Measurements from ENCODE around the gene GPR3. TPM values are rescaled to one million over a fixed set of nuclear protein-coding genes. Genes with fewer than 3 reads are reported as not detected.

The GPR3 gene, protein sequence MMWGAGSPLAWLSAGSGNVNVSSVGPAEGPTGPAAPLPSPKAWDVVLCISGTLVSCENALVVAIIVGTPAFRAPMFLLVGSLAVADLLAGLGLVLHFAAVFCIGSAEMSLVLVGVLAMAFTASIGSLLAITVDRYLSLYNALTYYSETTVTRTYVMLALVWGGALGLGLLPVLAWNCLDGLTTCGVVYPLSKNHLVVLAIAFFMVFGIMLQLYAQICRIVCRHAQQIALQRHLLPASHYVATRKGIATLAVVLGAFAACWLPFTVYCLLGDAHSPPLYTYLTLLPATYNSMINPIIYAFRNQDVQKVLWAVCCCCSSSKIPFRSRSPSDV
- total RNA-seq, result 0.71 TPM

DNA sequence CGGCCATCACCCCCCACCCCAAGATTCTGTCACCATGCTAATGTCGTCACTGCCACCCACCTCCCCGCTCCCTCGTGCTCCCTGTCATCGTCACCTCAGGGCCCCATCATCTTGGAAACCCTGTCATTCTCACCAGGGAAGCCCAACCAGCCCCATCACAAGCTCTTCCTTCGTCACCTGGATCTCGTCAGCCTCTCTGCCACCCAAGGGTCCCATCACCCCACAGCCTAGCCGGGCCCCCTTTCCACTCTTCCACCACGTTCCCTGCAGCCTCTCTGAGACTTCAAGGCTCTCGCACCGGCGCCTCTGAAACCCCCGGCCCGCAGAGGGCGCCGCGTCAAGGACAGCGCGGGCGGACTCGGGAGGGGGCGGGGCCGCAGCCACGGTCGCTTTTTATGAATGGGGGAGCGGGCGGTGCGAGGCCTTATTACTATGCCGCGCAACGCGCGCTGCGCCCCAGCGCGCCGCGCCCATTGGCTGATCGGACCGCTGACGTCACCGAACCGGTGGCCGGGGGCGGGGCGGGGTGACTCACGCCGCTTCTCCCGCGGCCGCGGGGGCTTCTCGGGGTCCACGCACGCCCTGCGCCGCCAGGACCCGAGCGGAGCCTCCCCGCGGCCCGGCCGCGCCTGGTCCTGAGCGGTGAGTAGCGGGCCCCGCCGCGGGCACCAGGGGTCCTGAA lies at the start of gene GPR3:
TSS of gene GPR3 (plus strand) at position 527 of the 682 bp plus-strand sequence. CDS start 1,177 bp downstream, outside the sequence.
- intact Hi-C loops (cut with DNase I), result loop anchor here (5.0 kb wide), 2 partner anchors 35 to 90 kb away; no protein-coding TSS in a partner anchor

DNA sequence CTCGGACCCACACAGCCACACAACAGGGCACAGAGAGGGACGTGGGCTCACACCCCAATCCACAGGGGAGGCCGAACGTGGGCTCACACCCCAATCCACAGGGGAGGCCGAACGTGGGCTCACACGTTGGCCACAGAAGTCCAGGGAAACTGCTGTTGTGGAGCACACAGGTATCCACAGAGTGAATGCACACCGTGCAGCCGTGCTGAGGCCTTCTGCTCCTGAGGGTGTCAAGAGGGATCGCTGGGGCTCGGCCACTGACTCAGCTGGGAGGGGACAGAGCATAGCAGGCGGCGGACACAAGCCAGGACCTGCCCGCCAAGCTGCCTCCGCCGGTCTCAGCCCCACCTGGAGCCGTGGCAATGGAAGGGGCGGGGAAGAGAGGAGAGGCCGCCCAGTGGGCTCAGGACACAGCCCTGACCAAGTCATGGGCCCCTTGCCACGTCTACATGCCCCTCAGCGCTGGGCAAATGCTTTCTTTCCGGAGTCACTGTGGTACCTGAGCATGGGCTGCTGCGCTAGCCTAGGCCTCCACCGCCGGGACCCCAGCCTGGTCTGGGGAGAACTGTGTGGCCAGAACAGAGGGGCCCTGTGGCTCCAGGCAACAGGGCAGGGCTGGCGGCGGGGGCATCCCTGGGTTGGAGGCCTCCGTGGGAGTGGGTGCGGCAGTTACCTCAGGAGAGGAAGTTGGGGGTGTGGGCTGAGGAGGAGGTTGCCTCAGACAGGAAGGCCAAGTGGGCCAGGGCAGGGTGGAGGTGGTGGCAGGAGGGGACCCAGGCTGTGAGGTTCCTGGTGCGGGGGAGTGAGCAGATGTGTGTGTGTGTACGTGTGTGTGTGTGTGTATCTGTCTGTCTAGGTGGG lies 49.4 kb upstream of the GPR3 start:
- DNase-seq (ENCODE audit: low spot score) (no peak), ATAC-seq (peak; percentile 13)
- intact Hi-C loops (cut with DNase I), result no loop called here

More for the DNA sequence above, at the start of gene GPR3:
- peak; percentile 92 for DNase-seq (ENCODE audit: low spot score)
- ATAC-seq, result peak; percentile 90

DNA sequence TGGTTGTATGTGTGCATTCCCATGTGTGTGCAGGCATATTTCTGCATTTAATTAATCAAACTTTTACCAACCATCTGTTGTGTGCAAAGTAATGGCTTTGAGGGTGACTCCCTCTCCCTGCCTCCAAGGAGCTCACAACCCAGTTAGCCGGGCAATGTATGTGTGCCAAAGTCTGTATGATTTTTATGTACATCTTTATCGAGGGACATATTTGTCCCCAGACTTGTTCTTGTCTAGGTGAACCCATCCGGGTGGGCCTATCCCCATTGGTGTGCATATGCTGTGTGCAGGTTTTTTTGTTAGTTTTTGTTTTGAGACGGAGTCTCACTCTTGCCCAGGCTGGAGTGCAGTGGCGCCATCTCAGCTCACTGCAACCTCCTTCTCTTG lies 48.8 kb upstream of the GPR3 start:
- intact Hi-C loops (cut with DNase I), result no loop called here
- no peak for ATAC-seq
- no peak for DNase-seq (ENCODE audit: low spot score)

DNA sequence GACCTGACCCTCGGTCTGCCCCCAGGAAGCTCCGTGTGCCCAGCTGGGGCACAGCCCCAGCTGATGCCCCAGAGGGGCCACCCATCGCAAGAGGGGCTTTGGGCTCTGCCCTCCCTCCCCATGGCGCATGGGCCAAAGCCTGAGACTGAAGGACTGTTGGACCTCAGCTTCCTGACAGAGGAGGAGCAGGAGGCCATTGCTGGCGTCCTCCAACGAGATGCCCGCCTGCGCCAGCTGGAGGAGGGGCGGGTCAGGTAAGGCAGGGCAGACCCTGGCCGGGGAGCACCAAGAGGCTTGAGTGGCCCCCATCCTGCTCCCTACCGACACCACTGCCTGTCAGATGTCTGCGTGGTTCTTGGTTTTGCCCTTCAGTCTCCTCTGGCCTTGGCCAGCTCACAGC lies 47.1 kb upstream of the GPR3 start:
- DNase-seq (ENCODE audit: low spot score) (no peak), ATAC-seq (no peak)
- intact Hi-C loops (cut with DNase I), result no loop called here

DNA sequence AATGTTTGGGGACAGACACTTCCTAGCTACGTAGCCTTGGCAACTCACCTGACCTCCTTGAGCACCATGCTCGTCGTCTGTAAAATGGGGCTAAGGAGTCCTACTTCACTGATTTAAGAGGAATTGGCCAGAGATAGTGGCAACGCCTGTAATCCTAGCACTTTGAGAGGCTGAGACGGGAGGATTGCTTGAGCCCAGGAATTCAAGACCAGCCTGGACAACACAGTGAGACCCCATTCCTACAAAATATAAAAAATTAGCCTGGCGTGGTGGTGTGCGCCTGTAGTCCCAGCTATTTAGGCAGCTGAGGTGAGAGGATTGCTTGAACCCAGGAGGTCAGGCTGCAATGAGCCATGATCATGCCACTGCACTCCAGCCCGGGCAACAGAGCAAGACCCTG lies 46.1 kb upstream of the GPR3 start:
- no peak for ATAC-seq
- no peak for DNase-seq (ENCODE audit: low spot score)
- intact Hi-C loops (cut with DNase I), result no loop called here

DNA sequence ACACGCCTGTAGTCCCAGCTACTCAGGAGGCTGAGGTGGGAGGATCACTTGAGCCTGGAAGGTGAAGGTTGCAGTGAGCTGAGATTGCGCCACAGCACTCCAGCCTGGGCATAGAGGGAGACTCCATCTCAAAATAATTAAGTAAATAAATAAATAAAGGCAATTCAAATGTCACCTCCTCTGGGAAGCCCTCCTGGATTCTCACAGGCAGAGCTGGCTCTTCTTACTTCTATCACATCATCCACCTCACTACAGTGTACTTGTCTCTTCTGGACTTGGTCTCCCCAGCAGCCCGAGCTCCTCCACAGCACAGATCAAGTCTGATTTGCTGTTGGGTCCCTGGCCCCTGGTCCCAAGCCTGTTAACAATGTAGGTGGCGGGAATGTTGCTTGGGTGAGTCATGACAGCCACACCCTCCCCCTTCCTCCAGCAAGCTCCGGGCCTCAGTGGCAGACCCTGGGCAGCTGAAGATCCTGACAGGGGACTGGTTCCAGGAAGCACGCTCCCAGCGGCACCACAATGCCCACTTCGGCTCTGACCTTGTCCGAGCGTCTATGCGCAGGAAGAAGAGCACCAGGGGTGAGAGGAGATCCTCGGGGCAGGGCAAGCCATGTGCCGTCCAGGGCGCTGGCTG lies 45.3 kb upstream of the GPR3 start:
- intact Hi-C loops (cut with DNase I), result no loop called here
- no peak for ATAC-seq
- no peak for DNase-seq (ENCODE audit: low spot score)

DNA sequence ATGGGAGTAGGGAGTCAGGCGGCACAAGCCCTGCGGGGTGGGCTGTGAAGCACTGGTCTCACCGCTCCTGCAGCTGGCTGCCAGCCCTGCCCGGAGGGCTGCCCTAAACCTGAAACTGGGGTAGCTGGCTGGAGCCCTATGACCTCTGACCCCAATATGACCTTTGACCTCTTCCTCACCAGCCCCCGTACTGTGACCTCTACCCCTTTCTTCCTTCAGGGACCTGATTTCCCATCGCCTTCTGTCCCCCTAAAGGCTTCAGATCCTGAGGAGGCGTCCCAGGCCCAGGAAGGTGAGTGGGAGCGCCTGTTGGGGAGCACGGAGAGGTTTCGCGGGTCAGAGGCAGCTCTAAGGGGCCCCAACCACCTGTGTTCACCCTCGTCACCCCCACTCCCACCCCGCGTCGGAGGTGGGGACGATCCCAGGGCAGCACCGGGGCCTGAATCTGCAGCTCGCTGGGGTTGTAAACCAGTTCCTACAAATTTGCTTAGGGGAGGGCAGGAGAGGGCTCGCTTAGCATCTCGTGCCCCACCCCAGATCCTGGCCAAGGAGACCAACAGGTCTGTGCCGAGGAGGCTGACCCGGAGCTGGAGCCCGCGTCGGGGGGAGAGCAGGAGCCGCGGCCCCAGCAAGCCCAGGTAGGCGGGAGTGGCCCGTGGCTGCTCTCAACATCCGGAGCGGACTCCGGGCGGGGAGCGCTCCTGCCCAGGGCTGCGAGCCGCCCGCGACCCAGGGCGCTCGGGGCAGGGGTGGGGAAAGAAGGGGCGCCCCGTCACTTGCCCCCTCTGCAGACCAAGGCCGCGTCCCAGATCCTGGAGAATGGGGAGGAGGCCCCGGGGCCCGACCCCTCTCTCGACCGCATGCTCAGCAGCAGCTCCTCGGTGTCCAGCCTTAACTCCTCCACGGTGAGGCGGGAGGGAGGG lies 43.3 kb upstream of the GPR3 start:
- ATAC-seq (peak; percentile 23), DNase-seq (ENCODE audit: low spot score) (no peak)
- intact Hi-C loops (cut with DNase I), result no loop called here

DNA sequence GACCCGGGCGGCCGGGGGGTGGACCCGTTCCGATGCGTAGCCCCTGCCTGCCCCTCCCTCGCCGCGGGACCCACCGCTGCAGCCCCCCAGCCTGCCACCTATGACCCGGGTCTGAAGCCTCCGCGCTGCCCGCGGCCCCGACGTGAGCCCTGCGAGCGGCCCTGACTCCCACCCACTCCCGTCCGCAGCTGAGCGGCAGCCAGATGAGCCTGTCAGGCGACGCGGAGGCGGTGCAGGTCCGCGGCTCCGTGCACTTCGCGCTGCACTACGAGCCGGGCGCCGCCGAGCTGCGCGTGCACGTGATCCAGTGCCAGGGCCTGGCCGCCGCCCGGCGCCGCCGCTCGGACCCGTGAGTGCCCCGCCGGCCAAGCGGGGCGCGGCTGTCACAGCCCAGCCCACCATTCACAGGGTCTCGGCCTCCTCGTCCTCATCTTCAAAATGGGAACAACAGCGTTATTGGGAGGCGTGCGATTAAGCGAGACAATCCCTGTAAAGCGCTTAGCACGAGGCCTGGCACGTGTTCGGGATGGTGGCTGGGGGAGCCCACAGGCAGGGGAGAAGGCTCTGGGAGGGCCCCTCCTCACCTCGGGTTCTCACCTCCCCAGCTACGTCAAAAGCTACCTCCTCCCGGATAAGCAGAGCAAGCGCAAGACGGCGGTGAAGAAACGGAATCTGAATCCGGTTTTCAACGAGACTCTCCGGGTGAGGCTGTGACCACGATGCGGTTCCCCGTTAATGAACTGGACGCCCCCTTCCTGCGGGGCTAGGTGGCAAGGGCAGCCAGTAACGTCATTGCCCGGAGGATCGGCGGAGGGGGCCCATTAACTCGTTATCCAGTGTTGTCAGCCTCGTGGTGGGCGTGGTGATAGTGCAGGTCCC lies 42.4 kb upstream of the GPR3 start:
- intact Hi-C loops (cut with DNase I), result no loop called here
- peak; percentile 70 for ATAC-seq
- no peak for DNase-seq (ENCODE audit: low spot score)

DNA sequence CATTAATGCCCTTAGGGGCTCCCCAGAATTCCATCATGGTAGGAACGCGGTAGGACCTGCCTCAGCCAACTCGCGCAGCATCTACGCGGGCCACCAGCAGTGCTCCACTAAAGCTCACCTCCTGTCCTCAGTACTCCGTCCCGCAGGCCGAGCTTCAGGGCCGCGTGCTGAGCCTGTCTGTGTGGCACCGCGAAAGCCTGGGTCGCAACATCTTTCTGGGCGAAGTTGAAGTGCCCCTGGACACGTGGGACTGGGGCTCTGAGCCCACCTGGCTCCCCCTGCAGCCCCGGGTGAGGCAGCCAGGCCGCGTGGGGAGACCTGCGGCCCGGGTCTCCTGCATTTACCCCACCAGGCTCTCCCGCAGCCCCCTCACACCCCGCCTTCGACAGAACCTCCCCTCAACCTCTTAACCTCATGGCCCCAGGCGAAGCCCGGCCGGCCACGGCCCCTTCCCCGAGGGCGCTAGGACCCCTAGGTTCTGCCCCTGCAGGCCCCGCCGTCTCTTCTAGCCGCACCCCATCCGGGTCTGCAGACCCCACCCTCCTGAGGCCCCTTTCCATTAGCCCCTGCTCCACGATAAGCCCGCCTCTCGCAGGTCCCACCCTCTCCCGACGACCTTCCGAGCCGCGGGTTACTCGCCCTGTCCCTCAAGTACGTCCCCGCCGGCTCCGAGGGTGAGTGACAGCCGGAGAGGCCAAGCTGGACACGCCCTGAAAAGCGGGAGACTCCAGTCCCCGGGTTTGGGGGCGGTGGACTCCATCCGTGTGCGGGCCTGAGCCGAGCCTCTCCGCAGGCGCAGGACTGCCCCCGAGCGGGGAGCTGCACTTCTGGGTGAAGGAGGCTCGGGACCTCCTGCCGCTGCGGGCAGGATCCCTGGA lies 41.5 kb upstream of the GPR3 start:
- intact Hi-C loops (cut with DNase I), result no loop called here
- DNase-seq (ENCODE audit: low spot score) (no peak), ATAC-seq (peak; percentile 47)

DNA sequence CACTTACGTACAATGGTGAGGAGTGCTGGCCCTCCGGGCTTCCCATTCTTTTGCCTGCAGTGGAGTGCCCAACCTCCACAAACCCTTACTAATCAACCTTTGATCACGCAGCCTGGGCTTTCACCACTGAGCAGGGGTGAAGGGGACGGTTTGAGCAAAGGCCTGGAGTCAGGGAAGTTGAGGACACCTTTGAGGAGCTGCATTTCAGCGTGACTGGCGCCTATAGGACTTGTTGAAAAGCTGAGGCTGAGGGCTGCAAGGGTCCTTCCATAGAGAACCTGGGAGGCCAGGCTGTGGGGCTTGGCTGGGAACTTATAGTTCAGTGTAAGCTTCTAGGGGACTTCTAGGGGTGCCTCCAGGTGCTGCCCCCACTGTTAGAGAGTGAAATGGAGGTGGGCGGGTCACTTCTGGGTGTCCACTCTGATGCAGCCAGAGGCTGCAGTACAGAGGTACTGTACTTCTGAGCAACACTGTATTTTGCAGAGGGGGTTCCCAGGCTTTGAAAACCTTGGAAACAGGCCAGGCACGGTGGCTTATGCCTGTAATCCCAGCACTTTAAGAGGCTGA lies 40.8 kb upstream of the GPR3 start:
- ATAC-seq, result no peak
- no peak for DNase-seq (ENCODE audit: low spot score)
- intact Hi-C loops (cut with DNase I), result no loop called here

DNA sequence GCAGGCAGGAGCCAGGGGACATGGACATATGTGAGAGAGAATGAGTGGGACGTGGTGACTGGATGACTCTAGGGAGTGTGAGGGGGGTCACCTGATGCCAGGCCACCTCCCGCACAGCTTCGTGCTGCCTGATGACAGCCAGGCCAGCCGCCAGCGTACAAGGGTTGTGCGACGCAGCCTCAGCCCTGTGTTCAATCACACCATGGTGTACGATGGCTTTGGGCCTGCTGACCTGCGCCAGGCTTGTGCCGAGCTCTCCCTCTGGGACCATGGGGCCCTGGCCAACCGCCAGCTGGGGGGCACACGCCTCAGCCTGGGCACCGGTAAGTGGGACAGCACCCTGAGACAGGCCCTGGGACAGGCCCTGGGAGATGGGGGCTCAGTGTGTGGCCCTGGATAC lies 39.3 kb upstream of the GPR3 start:
- no peak for ATAC-seq
- intact Hi-C loops (cut with DNase I), result no loop called here

DNA sequence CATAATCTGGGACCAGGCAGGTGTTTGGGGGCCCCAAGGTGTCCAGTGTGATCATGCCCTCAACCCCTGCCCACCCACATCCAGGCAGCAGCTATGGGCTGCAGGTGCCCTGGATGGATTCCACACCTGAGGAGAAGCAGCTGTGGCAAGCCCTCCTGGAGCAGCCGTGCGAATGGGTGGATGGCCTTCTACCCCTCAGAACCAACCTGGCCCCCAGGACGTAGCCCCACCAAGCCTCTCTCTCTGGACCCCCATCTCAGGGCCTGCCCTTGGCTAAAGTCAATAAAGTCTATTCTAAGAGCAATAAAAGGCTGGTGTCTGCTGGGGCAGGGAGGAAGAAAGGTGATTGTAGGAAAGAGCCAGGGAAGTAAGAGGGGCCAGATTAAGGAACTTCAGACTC lies 38.8 kb upstream of the GPR3 start:
- intact Hi-C loops (cut with DNase I), result no loop called here
- ATAC-seq (no peak), DNase-seq (ENCODE audit: low spot score) (no peak)

More for the DNA sequence above, 39.3 kb upstream of the GPR3 start:
- DNase-seq (ENCODE audit: low spot score), result no peak

DNA sequence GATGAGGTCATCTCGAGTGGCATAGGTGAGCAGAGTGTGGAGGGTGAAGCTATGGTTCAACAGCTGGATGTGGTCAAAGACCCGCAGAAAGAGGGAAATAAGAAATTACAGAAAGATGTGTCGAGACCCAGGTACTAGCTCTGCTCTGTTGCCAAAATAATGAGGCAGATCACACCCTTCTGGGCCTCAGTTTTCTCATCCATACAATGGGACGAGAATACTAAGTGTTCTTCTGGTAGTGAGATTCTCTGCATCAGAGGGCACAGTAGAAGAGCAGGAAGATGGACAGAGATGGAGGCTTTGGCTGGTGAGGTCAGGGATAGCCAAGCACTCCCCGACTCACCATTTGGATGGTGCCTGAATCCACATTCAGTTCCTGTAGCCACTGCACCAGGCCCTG lies 36.7 kb upstream of the GPR3 start:
- intact Hi-C loops (cut with DNase I), result loop anchor here (5.0 kb wide), 1 partner anchor 37 kb away; the partner anchor contains the start of gene GPR3
- DNase-seq (ENCODE audit: low spot score) (no peak), ATAC-seq (no peak)

DNA sequence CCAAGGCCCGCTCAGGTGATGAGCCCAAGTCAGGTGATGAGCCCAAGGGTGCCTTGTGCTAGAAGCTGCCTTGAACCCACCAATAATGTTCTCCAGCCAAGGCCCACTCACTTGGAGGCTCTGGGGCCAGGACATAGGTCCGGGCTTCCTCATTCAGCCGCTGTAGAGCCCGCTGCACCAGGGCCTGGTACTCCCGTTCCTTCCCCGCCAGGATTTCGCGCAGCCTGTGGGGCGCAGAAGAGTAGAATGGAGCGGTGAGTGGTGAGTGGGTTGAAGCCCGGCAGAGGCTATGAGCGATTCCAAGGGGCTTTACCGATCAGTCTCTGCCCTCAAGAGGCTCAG lies 36.2 kb upstream of the GPR3 start:
- DNase-seq (ENCODE audit: low spot score) (no peak), ATAC-seq (no peak)
- intact Hi-C loops (cut with DNase I), result loop anchor here (5.0 kb wide), 1 partner anchor 36 kb away; the partner anchor contains the start of gene GPR3

DNA sequence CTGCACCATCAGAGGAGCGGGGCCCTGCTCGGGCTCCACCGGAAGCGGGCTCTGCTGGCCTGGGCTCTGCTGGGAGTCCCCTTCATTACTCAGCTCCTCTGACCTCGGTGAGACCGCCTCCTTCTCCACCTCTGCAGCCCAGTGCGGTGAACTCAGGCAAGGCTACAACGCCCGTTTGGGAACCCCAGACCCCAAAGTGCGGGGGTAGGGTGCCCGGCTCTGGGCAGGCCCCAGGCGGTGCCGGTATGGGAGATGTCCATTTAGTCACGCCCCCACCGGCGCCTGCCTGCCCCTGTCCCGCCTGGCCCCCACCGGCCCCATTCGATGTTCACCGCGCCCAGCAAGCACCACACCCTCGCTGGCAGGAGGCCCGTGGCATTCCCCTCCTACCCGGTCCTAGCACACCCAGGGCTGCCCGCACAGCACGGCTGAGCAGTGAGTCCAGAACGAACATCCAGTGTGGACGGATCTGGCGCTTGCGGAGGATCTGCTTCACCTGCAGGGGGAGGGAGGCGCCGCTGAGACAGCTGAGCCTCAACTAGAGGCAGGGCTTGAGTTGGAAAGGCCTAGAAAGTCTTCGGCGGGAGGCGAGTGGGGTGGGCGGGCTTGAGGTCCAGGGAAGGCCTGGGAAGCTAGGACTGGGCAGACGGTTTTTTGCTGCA lies 35.7 kb upstream of the GPR3 start:
- intact Hi-C loops (cut with DNase I), result loop anchor here (5.0 kb wide), 1 partner anchor 36 kb away; the partner anchor contains the start of gene GPR3
- peak; percentile 45 for ATAC-seq
- DNase-seq (ENCODE audit: low spot score), result no peak
